Kidney (tissue), 14 donors: Measurements from ENCODE around the gene KIAA1614. TPM values are rescaled to one million over a fixed set of nuclear protein-coding genes. Genes with fewer than 3 reads are reported as not detected.

Experiments
- DNase-seq, 5 donors: peaks; one replicate each; pipeline ENCODE4 v3.0.0-alpha.2; 2013 to 2020
- FAIRE-seq: peaks from 2 replicates; lab custom pipeline; 2012; peaks lifted over from hg19 to GRCh38; lab: Jason Lieb, UNC
- H3K27ac ChIP-seq, 2 donors: one replicate each; pipeline ENCODE4 v1.7.0; 2013; ENCODE audit warnings: low read depth in 2 of 2, low read length in 2 of 2, inconsistent platforms in 1 of 2
- H3K27me3 ChIP-seq: one replicate; pipeline ENCODE4 v1.7.1; 2013; ENCODE audit warnings: low read length, inconsistent platforms; ENCODE audit not compliant: control insufficient read depth, insufficient read depth
- H3K36me3 ChIP-seq, 3 donors: one replicate each; pipeline versions ENCODE4 v1.7.0 to v1.7.1; 2013; ENCODE audit warnings: low read length in 3 of 3, control low read depth in 1 of 3, inconsistent platforms in 1 of 3; ENCODE audit not compliant: insufficient read depth in 3 of 3, control insufficient read depth in 2 of 3
- H3K4me1 ChIP-seq, 3 donors: one replicate each; pipeline versions ENCODE4 v1.7.0 to v1.7.1; 2013; ENCODE audit warnings: low read length in 3 of 3, inconsistent platforms in 1 of 3, low read depth in 1 of 3; ENCODE audit not compliant: control insufficient read depth in 2 of 3, insufficient read depth in 2 of 3
- H3K4me3 ChIP-seq, 3 donors: one replicate each; pipeline versions ENCODE4 v1.7.0 to v1.8.1; 2013; ENCODE audit warnings: low read length in 3 of 3, control low read depth in 1 of 3, inconsistent platforms in 1 of 3
- H3K9ac ChIP-seq, 3 donors: one replicate each; pipeline versions ENCODE4 v1.7.0 to v1.7.1; 2013; ENCODE audit warnings: low read length in 3 of 3, control low read depth in 1 of 3, inconsistent platforms in 1 of 3
- H3K9me3 ChIP-seq, 3 donors: one replicate each; pipeline versions ENCODE4 v1.7.0 to v1.7.1; 2013; ENCODE audit warnings: low read length in 3 of 3, control low read depth in 1 of 3, inconsistent platforms in 1 of 3; ENCODE audit not compliant: control insufficient read depth in 2 of 3, insufficient read depth in 1 of 3
- CTCF ChIP-seq: IDR thresholded peaks from 3 replicates; pipeline ENCODE4 v1.5.1; 2012; ENCODE audit warnings: mild to moderate bottlenecking, moderate library complexity, borderline replicate concordance; ENCODE audit not compliant: insufficient read depth; ENCODE audit errors: extremely low read depth
- intact Hi-C: fragments of 100-400 bp; cut with DNase I; formaldehyde crosslinking; loops from one replicate; pipeline ENCODE4 v1.11.1; 2022
- polyA plus RNA-seq: library from polyadenylated mRNA; stranded (reverse); fragments of 350-450 nt; fragmentation: Illumina TruSeq; extraction: RNeasy Lipid Tissue Mini Kit (QIAGEN cat#74804); gene quantifications from one replicate; pipeline ENCODE4 v1.2.3, GENCODE V29; 2014; ENCODE audit warnings: low read depth, low replicate concordance; ENCODE audit not compliant: insufficient read depth
- total RNA-seq: library from RNA; stranded (reverse); fragmentation: NEBNext Ultra II Directional; extraction: Animal tissue kit (Norgen Biotek cat#: 25700); gene quantifications from one replicate; pipeline ENCODE4 v1.2.1, GENCODE V29; 2021
- donor health status: control.
- donor health status: control.
- donor health status: control.
- donor health status: control.
- donor health status: control.
- donor health status: DM: yes; HTN: yes; CAD: no.
- donor health status: Normal renal cell carcinoma (clear cell type).

KIAA1614 gene
- total and polyA plus RNA-seq, 2 donors from 2014 or later: 5.4 to 12.3 TPM

DNA sequence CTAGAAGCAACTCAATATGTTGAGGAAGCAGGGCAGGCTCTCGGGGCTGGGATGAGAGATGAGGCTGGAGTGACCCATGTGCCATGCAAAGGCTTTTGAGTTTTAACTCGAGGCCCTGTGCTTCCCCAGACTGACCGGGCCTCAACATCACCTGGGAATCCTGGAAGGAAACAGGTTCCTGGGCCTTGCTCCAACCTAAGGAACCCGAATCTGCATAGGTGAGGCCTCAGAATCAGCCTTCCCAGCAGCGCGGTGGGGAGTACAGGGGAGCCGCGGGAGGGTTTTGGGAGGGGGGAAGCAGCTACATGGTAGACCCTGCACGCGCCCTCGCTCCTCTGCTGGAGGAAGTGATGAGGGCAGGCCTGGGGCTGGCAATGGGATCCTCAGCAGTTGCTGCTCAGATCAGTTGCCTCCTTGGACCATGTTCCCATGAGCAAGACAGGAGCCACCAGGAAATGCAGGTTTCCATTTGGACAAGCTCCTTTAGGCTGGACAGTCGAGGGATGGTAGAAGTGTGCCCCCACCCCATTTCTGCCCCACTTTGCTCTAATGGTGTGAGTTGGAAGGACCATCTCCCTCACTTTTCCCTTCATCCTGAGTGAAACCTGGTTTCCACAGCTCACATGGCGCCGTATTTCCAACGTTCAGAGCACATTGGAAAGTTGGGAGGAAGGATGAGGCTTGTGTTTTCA is 4.5 kb upstream of the KIAA1614 start:
- no peak for FAIRE-seq
- no peak for TF ChIP-seq CTCF
- Histone ChIP-seq H3K9me3 (no peaks in the 10 kb centered on the region), H3K9ac (no peak overlapping the region), H3K4me3 (no peak overlapping the region), H3K4me1 (peaks cover 0 to 12% (median 5%) of the 10 kb centered on the region in 3 donors), H3K27me3 (no peaks in the 10 kb centered on the region), H3K36me3 (no peaks in the 10 kb centered on the region), H3K27ac (no peak overlapping the region)
- intact Hi-C loops: no loop called here
- DNase-seq: no peak

- intact Hi-C loops: no loop called here
- no peak overlapping the region for H3K9ac ChIP-seq
- H3K9me3 ChIP-seq: no peaks in the 10 kb centered on the region
- peaks cover 0 to 12% (median 5%) of the 10 kb centered on the region in 3 donors for H3K4me1 ChIP-seq
- no peak overlapping the region for H3K4me3 ChIP-seq
- DNase-seq (no peak), FAIRE-seq (no peak)
- peak overlapping the region; percentile 52 to 56 for H3K27ac ChIP-seq
- H3K36me3 ChIP-seq: no peaks in the 10 kb centered on the region
- TF ChIP-seq CTCF: no peak
- H3K27me3 ChIP-seq: no peaks in the 10 kb centered on the region
These were observed 3.7 kb upstream of the KIAA1614 start for GRCh38 chr1:180909005-180909414.

GRCh38 chr1:180909462-180909976 is 3.2 kb upstream of the KIAA1614 start:
- FAIRE-seq: peak; percentile 39

More at GRCh38 chr1:180909462-180909976, 3.2 kb upstream of the KIAA1614 start:
- TF ChIP-seq CTCF: no peak
- no peaks in the 10 kb centered on the region for H3K9me3 ChIP-seq
- no peaks in the 10 kb centered on the region for H3K36me3 ChIP-seq
- intact Hi-C loops: no loop called here
- no peaks in the 10 kb centered on the region for H3K27me3 ChIP-seq
- peaks cover 0 to 12% (median 5%) of the 10 kb centered on the region in 3 donors for H3K4me1 ChIP-seq
- peak overlapping the region; percentile 52 to 56 for H3K27ac ChIP-seq
- no peak overlapping the region for H3K9ac ChIP-seq
- H3K4me3 ChIP-seq: no peak overlapping the region
- DNase-seq: peak in 2 of 5 donors; percentile 76 to 78
